GOT3 (cell line): ENCODE results near the gene IL1B.

Experiments used
- DNase-seq: peaks from one replicate; lab custom pipeline; 2025; ENCODE audit warnings: mixed read lengths; lab: John Stamatoyannopoulos, UW

IL1B gene

GRCh38 chr2:112803691-112804521, 32.7 kb downstream of the IL1B start:
- no peak for DNase-seq

DNA sequence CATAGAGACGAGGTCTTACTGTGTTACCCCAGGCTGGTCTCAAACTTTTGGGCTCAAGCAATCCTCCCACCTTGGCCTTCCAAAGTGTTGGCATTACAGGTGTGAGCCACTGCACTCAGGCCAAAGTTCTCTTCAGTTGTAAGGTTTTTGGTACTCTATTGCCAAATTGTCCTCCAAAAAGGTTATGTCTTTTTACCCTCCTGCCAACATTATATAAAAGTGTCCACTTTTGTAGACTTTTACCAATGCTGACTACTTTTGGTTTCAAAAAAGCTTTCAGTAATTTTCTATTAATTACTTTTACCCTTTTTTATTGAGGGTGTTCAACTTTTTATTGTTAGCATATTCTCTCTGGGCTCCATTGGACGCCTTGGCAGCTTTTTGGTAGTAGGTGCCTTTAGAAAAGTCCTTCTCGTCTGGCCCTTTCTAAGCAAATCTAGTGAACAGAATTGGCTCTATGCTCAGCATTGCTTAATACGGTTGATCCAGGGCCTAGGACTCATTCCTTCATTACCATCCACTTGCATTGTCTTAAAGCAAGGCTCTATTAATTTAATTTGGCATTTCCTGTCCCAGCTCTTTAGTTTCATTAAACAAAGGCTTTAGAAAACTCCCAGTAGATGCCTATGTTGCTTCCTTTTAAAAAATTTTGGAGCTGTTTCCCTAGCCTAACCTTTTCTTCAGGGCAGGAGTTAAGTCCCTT, 35.5 kb downstream of the IL1B start:
- no peak for DNase-seq

GRCh38 chr2:112798979-112799975, 37.3 kb downstream of the IL1B start:
- DNase-seq: no peak

- DNase-seq: no peak
Observed at GRCh38 chr2:112796486-112796885, 40.1 kb downstream of the IL1B start.

GRCh38 chr2:112795774-112796173, 40.8 kb downstream of the IL1B start:
- DNase-seq: no peak

DNA sequence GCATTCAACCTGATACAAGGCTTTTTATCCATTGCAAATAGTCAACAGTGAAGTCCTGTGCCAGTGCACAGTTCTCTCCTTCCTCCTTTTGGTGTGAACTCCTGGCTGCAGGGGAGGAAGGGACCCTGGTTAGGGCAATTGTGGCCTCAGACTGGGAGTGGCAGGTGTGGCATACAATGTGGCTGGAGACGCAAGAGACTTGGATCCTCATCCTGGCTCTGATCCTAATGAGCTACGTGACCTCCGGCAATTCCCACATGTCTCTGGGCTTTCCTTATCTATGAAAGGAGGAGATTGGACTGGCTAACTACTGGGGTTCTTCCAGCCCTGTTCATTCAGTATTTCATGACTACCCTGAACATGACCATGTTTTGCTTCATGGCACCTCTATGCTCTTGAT, 41.7 kb downstream of the IL1B start:
- no peak for DNase-seq

DNA sequence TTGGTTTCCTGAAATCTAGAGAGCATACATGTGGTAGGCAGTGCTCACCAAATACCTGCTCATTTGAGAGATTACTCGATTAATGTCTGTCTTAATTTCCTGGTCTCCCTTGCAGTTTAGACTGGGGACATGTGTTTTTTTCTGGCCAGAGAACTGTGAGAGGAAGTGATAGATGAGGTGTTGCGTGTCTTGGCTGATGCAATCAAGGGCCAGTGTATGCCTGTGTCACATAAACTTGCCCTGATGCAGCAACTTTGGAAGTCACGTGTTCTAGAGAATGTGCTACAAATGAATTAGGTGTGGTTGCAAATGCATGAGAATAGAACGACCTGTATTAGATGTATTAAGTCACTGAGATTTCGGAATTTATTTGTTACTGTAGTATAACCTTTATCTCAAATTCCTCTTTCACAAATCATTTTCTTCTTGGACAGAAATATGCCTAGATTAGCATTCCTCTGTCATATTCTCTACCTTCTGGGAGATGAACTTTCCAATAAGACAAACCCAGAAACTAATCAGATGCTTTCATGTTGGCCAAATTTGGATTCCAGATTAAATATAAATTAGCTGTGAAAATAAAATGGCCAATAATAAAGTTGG, 42.3 kb downstream of the IL1B start:
- no peak for DNase-seq

- no peak for DNase-seq
Observed at GRCh38 chr2:112793449-112793978, 43.1 kb downstream of the IL1B start.

DNA sequence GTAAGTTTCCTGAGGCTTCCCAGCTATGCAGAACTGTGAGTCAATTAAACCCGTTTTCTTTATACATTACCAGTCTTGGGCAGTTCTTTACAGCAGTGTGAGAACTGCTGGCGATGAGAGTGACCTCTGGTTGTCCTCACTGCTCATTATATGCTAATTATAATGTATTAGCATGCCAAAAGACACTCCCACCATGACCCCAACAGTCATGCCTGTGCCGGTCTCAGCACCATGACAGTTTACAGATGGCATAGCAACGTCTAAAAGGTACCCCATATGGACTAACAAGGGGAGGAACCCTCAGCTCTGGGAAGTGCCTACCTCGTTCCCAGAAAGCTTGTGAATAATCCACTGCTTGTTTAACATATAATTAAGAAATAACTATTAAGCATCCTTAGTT, 44.2 kb downstream of the IL1B start:
- no peak for DNase-seq

- no peak for DNase-seq
Observed at GRCh38 chr2:112791693-112792230, 44.8 kb downstream of the IL1B start.

DNA sequence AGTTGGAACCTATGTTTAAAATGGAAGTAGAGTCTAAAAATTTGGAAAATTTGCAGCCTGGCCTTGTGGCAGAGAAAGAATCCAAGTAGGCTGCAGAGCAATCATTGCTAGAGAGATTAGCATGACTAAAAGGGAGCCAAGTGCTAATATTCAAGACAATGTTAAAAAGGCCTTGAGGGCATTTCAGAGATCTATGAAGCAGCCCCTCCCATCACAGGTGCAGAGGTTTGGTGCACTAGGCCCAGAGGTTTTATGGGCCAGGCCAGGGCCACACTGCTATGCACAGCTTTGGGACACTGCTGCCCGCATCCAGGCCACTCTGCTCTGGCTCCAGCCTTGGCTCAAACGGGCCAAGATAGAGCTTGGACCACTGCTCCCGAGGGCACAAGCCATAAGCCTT, 45.6 kb downstream of the IL1B start:
- no peak for DNase-seq

DNA sequence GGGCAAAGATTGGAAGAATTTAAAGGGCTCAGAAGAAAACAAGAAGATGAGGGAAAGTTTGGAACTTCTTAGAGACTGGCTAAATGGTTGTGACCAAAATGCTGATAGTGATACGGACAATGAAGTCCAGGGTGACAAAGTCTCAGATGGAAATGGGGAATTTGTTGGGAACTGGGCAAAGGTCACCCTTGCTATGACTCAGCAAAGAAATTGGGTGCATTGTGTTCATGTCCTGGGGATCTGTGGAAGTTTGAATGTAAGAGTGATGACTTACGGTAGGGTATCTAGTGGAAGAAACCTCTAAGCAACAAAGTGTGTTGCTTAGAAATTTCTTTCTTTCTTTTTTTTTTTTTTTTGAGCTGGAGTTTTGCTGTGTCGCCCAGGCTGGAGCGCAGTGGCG, 46.3 kb downstream of the IL1B start:
- DNase-seq: no peak

DNA sequence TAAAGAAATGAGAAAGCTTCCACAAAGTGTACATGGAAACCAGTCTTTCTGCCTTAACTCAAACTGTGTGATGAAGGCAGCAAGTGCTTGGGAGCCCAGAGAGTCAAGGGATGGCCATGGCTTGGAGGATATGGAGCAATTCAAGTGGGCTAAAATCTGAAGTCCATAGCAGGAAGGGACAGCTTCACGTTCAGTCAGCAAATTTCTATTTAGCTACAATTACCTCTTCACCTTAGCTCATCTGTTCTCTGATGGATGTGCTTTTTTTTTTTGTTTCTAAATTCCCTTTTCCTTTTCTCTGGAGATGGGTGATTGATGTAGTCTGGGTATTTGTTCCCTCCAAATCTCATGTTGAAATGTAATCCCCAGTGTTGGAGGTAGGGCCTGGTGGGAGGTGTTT, 47.4 kb downstream of the IL1B start:
- no peak for DNase-seq

GRCh38 chr2:112788653-112789052, 47.9 kb downstream of the IL1B start:
- no peak for DNase-seq

GRCh38 chr2:112787729-112788393, 48.7 kb downstream of the IL1B start:
- no peak for DNase-seq

- no peak for DNase-seq
Observed at GRCh38 chr2:112787294-112787693, 49.3 kb downstream of the IL1B start.

DNA sequence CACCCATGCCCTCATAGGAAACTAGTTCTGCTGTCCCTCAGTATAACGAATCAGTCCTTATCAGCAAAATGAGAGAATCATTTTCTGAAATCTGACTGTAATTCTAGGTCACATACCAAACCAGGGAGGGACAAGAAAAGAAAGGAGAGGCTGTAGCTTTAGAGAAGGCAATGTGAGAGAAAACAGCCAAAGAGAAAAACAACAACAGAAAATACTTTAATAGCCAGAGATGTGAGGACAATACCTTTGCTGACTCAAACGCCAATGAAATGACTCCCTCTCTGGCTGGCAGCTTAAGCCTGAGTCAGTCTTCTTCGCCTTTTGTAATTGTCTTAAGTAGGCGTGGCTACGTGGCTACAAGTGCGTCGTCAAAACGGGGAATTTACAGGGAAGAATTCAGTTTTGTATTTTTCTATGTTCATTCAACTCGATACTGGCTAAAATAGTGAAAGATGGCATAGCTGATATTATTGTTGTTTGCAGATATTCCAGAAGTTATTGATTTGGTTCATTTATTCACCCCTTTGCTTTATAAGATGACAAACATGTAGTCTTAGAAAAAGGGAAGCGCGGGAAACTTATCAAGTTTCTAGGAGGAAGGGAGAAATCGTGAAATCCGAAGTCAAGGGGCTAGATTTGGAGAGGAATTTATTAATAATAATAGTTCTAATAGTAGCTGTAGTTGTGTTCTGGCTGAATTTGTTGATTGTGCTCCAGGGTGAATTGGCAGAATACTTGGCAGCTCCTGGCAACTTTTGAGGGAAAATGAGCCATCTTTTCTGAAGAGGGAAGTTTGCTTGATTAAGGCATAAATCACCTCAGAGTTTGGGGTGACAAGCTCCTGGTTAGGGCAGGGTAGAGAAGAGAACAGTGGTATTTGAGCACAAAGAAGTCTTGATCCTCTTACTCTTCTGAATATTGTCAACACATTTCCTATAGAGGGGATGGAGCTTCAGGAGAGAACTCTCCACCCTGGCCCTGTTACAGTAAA, 52.1 kb downstream of the IL1B start, which contains the start of gene IL1A:
Gene IL1A (minus strand): TSS at position 295 of the 991 bp plus-strand sequence. CDS start 723 bp downstream, outside the sequence.
- DNase-seq: no peak

DNA sequence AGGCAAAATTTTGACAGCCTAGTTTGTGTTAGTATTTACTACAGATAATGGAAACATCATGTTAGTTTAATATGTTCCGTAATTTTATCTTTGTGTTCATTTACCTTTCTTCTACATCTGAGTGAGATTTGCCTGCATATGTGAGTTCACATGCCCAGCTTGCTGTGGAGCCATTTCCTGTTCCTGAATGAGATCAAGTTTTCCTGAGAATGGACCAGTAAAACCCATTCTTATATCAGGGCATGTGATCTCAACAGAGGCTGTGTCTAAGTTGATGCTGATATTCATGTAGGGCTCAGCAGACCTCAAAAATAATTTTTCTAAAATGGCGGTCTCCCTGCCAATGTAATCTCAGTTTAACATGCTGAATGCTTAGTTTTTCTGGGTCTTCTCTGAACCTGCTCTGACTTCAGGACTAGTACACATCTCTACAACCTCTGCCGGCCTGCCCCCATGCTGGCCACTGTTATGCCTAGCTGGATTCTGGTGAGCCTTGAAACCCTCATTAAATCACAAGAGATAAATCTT, 53.3 kb downstream of the IL1B start:
- DNase-seq: no peak

- DNase-seq: no peak
Observed at GRCh38 chr2:112782234-112782799, 54.3 kb downstream of the IL1B start.
